ENCODE measurements around the gene IFI44.

Gene IFI44

GRCh38 chr1:78649628-78650027, at the start of gene IFI44:
IFI44 (plus strand) TSS chr1:78649831; CDS start chr1:78650196, 365 bp downstream.
- no peak within 1 kb of the TSS for H3K9ac ChIP-seq (ENCODE audit: low read length)
- no peaks in the 10 kb centered on the region for H3K9me3 ChIP-seq (ENCODE audit: low read length)
- H3K9me2 ChIP-seq (ENCODE audit: low read depth, low read length), result no peaks in the 10 kb centered on the region
- H3K79me2 ChIP-seq (ENCODE audit: insufficient read depth, low read length), result no peaks in the 10 kb centered on the region
- H3K4me3 ChIP-seq (ENCODE audit: low read depth, low read length, poor library complexity, severe bottlenecking), result no peak within 1 kb of the TSS
- no peak within 1 kb of the TSS for H3K27ac ChIP-seq (ENCODE audit: low read depth, low read length, poor library complexity, severe bottlenecking)
- no peak within 1 kb of the TSS for H2AFZ ChIP-seq (ENCODE audit: low read length)
- no peaks in the 10 kb centered on the region for H3K36me3 ChIP-seq (ENCODE audit: insufficient read depth, low read length)
- TF ChIP-seq EZH2 (IDR thresholded peaks at IDR 0.05; ENCODE audit: borderline replicate concordance, low read length) (no peak), CTCF (IDR thresholded peaks at IDR 0.05; ENCODE audit: low read length) (no peak)
- no peaks in the 10 kb centered on the region for H3K4me1 ChIP-seq (ENCODE audit: insufficient read depth, low read length, severe bottlenecking)
- no peaks in the 10 kb centered on the region for H4K20me1 ChIP-seq (ENCODE audit: insufficient read depth, low read length)
- no peak within 1 kb of the TSS for H3K4me2 ChIP-seq (ENCODE audit: low read length)
- H3K27me3 ChIP-seq (ENCODE audit: insufficient read depth, low read length), result no peaks in the 10 kb centered on the region
- no peaks in the 10 kb centered on the region for H3F3A ChIP-seq (ENCODE audit: insufficient read depth, low read length)

GRCh38 chr1:78601068-78601467, 48.6 kb upstream of the IFI44 start:
- Histone ChIP-seq H3K27ac (ENCODE audit: low read depth, low read length, poor library complexity, severe bottlenecking) (no peak overlapping the region), H3K4me3 (ENCODE audit: low read depth, low read length, poor library complexity, severe bottlenecking) (no peak overlapping the region), H2AFZ (ENCODE audit: low read length) (no peak overlapping the region), H3K9me3 (ENCODE audit: low read length) (no peaks in the 10 kb centered on the region), H3F3A (ENCODE audit: insufficient read depth, low read length) (no peaks in the 10 kb centered on the region), H3K9ac (ENCODE audit: low read length) (no peak overlapping the region), H4K20me1 (ENCODE audit: insufficient read depth, low read length) (no peaks in the 10 kb centered on the region), H3K27me3 (ENCODE audit: insufficient read depth, low read length) (no peaks in the 10 kb centered on the region), H3K4me2 (ENCODE audit: low read length) (no peak overlapping the region), H3K9me2 (ENCODE audit: low read depth, low read length) (no peaks in the 10 kb centered on the region), H3K4me1 (ENCODE audit: insufficient read depth, low read length, severe bottlenecking) (no peaks in the 10 kb centered on the region), H3K36me3 (ENCODE audit: insufficient read depth, low read length) (no peaks in the 10 kb centered on the region), H3K79me2 (ENCODE audit: insufficient read depth, low read length) (no peaks in the 10 kb centered on the region)
- TF ChIP-seq EZH2 (IDR thresholded peaks at IDR 0.05; ENCODE audit: borderline replicate concordance, low read length) (no peak), CTCF (IDR thresholded peaks at IDR 0.05; ENCODE audit: low read length) (no peak)

- Histone ChIP-seq H3K9me3 (ENCODE audit: low read length) (no peaks in the 10 kb centered on the region), H3K4me2 (ENCODE audit: low read length) (no peak overlapping the region), H3K9me2 (ENCODE audit: low read depth, low read length) (no peaks in the 10 kb centered on the region), H3K27me3 (ENCODE audit: insufficient read depth, low read length) (no peaks in the 10 kb centered on the region), H4K20me1 (ENCODE audit: insufficient read depth, low read length) (no peaks in the 10 kb centered on the region), H3K9ac (ENCODE audit: low read length) (no peak overlapping the region), H3F3A (ENCODE audit: insufficient read depth, low read length) (no peaks in the 10 kb centered on the region), H3K4me1 (ENCODE audit: insufficient read depth, low read length, severe bottlenecking) (no peaks in the 10 kb centered on the region), H3K4me3 (ENCODE audit: low read depth, low read length, poor library complexity, severe bottlenecking) (no peak overlapping the region), H3K79me2 (ENCODE audit: insufficient read depth, low read length) (no peaks in the 10 kb centered on the region), H3K36me3 (ENCODE audit: insufficient read depth, low read length) (no peaks in the 10 kb centered on the region), H2AFZ (ENCODE audit: low read length) (no peak overlapping the region), H3K27ac (ENCODE audit: low read depth, low read length, poor library complexity, severe bottlenecking) (no peak overlapping the region)
- TF ChIP-seq CTCF (IDR thresholded peaks at IDR 0.05; ENCODE audit: low read length) (no peak), EZH2 (IDR thresholded peaks at IDR 0.05; ENCODE audit: borderline replicate concordance, low read length) (no peak)
Observed at GRCh38 chr1:78603206-78603605, 46.4 kb upstream of the IFI44 start.
